COR-L47 (cell line): Measurements from ENCODE around the gene LY86.

Experiments
- DNase-seq: peaks from one replicate; lab custom pipeline; 2025; lab: John Stamatoyannopoulos, UW

The LY86 gene

GRCh38 chr6:6623553-6623952 lies 35.0 kb downstream of the LY86 start:
- no peak for DNase-seq

- no peak for DNase-seq
These were observed 35.9 kb downstream of the LY86 start for GRCh38 chr6:6624269-6624990.

GRCh38 chr6:6626187-6626586 lies 37.7 kb downstream of the LY86 start:
- no peak for DNase-seq

GRCh38 chr6:6629402-6629801 lies 40.9 kb downstream of the LY86 start:
- DNase-seq = no peak

GRCh38 chr6:6631053-6631452 lies 42.5 kb downstream of the LY86 start:
- DNase-seq = no peak

- no peak for DNase-seq
These were observed 43.2 kb downstream of the LY86 start for GRCh38 chr6:6631534-6632276.

GRCh38 chr6:6633898-6634734 lies 45.6 kb downstream of the LY86 start:
- no peak for DNase-seq

- DNase-seq = no peak
These were observed 46.2 kb downstream of the LY86 start for GRCh38 chr6:6634735-6635075.

- DNase-seq = no peak
These were observed 46.8 kb downstream of the LY86 start for GRCh38 chr6:6635291-6635690.

GRCh38 chr6:6635869-6636268 lies 47.3 kb downstream of the LY86 start:
- DNase-seq = no peak

- DNase-seq = no peak
These were observed 51.1 kb downstream of the LY86 start for GRCh38 chr6:6639572-6639971.

GRCh38 chr6:6640926-6641325 lies 52.4 kb downstream of the LY86 start:
- DNase-seq = no peak

GRCh38 chr6:6643398-6643797 lies 54.9 kb downstream of the LY86 start:
- DNase-seq = no peak

- no peak for DNase-seq
These were observed 56.9 kb downstream of the LY86 start for GRCh38 chr6:6645261-6645917.

GRCh38 chr6:6646384-6646783 lies 57.9 kb downstream of the LY86 start:
- no peak for DNase-seq

- DNase-seq = no peak
These were observed 58.3 kb downstream of the LY86 start for GRCh38 chr6:6646859-6647258.

- no peak for DNase-seq
These were observed 60.3 kb downstream of the LY86 start for GRCh38 chr6:6648692-6649343.

- DNase-seq = no peak
These were observed 61.4 kb downstream of the LY86 start for GRCh38 chr6:6649824-6650349.

- no peak for DNase-seq
These were observed 62.3 kb downstream of the LY86 start for GRCh38 chr6:6650839-6651238.

- no peak for DNase-seq
These were observed 62.8 kb downstream of the LY86 start for GRCh38 chr6:6651335-6651734.

- no peak for DNase-seq
These were observed 64.4 kb downstream of the LY86 start for GRCh38 chr6:6652932-6653331.
